GM10266 (cell line): ENCODE data around the gene IMMP2L.

ENCODE experiments used
- DNase-seq: peaks from one replicate; pipeline ENCODE4 v3.0.0; 2012; ENCODE audit errors: extremely low spot score
- TF ChIP-seq, protein P1 (sequence below): IDR thresholded peaks from 2 replicates; pipeline ENCODE4 v1.5.1; 2012; ENCODE audit warnings: mild to moderate bottlenecking, low read depth; ENCODE audit not compliant: control insufficient read depth, insufficient read depth; ENCODE audit errors: missing control alignments

Gene IMMP2L

DNA sequence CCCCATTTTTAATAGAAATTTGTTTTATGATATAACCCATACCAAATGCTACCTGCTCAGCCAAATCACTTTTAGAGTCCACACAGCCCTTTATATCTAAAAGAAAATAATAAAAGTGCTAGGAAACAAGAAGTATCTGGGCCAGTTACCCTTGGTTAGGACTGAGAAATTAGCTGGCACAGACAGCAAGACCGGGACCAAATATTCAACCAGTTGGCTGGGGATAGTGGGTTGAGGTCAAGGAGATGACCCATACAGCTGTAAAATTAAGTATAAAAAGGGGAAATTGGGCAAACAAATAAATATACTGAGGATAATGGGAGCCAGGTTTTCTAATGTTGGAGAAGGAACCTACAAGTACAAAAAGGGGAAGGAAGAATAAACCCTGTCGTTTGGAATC, 174.3 kb downstream of the IMMP2L start:
- DNase-seq: no peak
- TF ChIP-seq, protein P1, sequence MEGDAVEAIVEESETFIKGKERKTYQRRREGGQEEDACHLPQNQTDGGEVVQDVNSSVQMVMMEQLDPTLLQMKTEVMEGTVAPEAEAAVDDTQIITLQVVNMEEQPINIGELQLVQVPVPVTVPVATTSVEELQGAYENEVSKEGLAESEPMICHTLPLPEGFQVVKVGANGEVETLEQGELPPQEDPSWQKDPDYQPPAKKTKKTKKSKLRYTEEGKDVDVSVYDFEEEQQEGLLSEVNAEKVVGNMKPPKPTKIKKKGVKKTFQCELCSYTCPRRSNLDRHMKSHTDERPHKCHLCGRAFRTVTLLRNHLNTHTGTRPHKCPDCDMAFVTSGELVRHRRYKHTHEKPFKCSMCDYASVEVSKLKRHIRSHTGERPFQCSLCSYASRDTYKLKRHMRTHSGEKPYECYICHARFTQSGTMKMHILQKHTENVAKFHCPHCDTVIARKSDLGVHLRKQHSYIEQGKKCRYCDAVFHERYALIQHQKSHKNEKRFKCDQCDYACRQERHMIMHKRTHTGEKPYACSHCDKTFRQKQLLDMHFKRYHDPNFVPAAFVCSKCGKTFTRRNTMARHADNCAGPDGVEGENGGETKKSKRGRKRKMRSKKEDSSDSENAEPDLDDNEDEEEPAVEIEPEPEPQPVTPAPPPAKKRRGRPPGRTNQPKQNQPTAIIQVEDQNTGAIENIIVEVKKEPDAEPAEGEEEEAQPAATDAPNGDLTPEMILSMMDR: no peak

GRCh38 chr7:111384065-111384891, 178.0 kb downstream of the IMMP2L start:
- no peak for DNase-seq
- TF ChIP-seq, protein P1: no peak

GRCh38 chr7:111383133-111383532, 179.2 kb downstream of the IMMP2L start:
- no peak for DNase-seq
- TF ChIP-seq, protein P1: no peak

DNA sequence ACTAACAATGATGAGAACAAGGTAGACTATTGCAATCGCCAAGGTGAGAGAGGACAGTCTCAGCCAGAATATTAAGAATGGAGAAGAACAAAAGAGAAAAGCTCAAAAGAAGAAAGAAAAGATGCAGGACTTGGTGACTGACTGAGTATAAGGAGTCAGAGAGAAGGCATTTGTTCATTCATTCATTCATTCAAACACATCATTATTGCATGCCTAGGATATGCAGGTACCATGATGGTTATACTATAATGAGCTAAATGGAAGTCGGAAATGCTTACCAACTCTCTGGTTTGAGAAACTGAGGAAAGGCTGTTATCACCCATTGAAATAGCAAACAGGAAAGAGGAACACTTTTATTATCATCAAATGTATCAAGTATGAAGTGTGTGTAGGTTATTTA, 180.7 kb downstream of the IMMP2L start:
- TF ChIP-seq, protein P1: no peak
- no peak for DNase-seq

- no peak for DNase-seq
Measured at GRCh38 chr7:111380945-111381344, 181.3 kb downstream of the IMMP2L start.

GRCh38 chr7:111374027-111374426, 188.3 kb downstream of the IMMP2L start:
- no peak for DNase-seq
- TF ChIP-seq, protein P1: no peak

More at GRCh38 chr7:111380945-111381344, 181.3 kb downstream of the IMMP2L start:
- TF ChIP-seq, protein P1: no peak

DNA sequence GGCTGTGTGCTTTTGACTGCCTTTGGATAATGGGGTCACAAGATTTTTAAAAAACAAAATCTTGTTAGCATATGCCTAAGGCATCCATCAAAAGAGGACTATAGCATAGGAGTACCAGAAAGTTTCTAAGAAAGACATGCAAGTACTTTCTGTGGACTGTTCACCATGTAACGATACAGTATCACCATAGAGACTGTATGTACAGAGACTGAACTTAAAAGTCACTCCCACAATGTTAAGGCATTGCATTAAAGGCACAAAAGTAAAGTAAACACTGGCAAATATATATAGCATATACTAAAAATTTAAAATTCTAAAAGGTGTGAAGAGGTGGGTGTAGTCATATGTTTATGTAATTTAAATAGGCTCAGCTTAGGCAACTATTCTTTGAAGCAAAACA, 190.9 kb downstream of the IMMP2L start:
- no peak for DNase-seq
- TF ChIP-seq, protein P1: no peak
